SK-N-SH (cell line): Measurements from ENCODE around the gene PLOD3. TPM values are rescaled to one million over a fixed set of nuclear protein-coding genes. Genes with fewer than 3 reads are reported as not detected.

Experiments used
- CTCF ChIA-PET: fragments of 300-600, 350-600 bp; formaldehyde crosslinking; extraction: SDS; loops from one replicate; lab custom pipeline; 2021; lab: Yijun Ruan, JAX
- POLR2A ChIA-PET: fragments of 350-600 bp; sonication (Branson Sonifier 250); formaldehyde crosslinking; extraction: SDS; loops from one replicate; lab custom pipeline; 2020; ENCODE audit warnings: antibody characterized with exemption, inconsistent platforms; lab: Yijun Ruan, JAX
- DNase-seq: peaks from one replicate; pipeline ENCODE4 v3.0.0; 2012
- H2AFZ ChIP-seq: fragments of 200-600 bp; sonication (generic); 2 replicates; pipeline ENCODE4 v1.8.1; 2016; ENCODE audit warnings: antibody characterized with exemption, mild to moderate bottlenecking, low read depth
- H3F3A ChIP-seq: fragments of 200-600 bp; sonication (generic); replicated peaks from 2 replicates; pipeline ENCODE3; 2016; ENCODE audit warnings: antibody characterized with exemption, mild to moderate bottlenecking; ENCODE audit not compliant: insufficient read depth
- H3K27ac ChIP-seq, 2 experiments: fragments of 200-500 bp in 1 of 2; fragments of 200-600 bp in 1 of 2; sonication (Bioruptor generic) in 1 of 2; sonication (generic), shearing (Covaris generic) in 1 of 2; 2 replicates each; pipeline versions ENCODE4 v1.5.1 to v1.6.1; 2014 to 2016; ENCODE audit warnings: low read depth in 2 of 2, inconsistent platforms in 1 of 2, low read length in 1 of 2, mild to moderate bottlenecking in 1 of 2, mixed read lengths in 1 of 2
- H3K27me3 ChIP-seq: fragments of 200-600 bp; sonication (generic), shearing (Covaris generic); 2 replicates; pipeline ENCODE4 v1.6.1; 2016; ENCODE audit warnings: mixed run types; ENCODE audit not compliant: insufficient read depth
- H3K36me3 ChIP-seq, 2 experiments: fragments of 200-500 bp in 1 of 2; fragments of 200-600 bp in 1 of 2; sonication (Bioruptor generic) in 1 of 2; sonication (generic) in 1 of 2; replicated peaks in 1 of 2; 2 replicates each; pipeline versions ENCODE3 to v1.5.1; 2014 to 2016; ENCODE audit warnings: low read length in 1 of 2, mild to moderate bottlenecking in 1 of 2; ENCODE audit not compliant: insufficient read depth in 2 of 2, control insufficient read depth in 1 of 2
- H3K4me1 ChIP-seq, 2 experiments: fragments of 200-500 bp in 1 of 2; fragments of 200-600 bp in 1 of 2; sonication (Bioruptor generic) in 1 of 2; sonication (generic), shearing (Covaris generic) in 1 of 2; 2 replicates each; pipeline versions ENCODE4 v1.5.1 to v1.6.1; 2014 to 2016; ENCODE audit warnings: low read depth in 1 of 2, low read length in 1 of 2, mixed run types in 1 of 2; ENCODE audit not compliant: insufficient read depth in 2 of 2, control insufficient read depth in 1 of 2
- H3K4me2 ChIP-seq: fragments of 200-600 bp; sonication (generic), shearing (Covaris generic); 2 replicates; pipeline ENCODE4 v1.6.1; 2017; ENCODE audit warnings: mixed run types
- H3K4me3 ChIP-seq, 2 experiments: fragments of 200-500 bp in 1 of 2; fragments of 200-600 bp in 1 of 2; sonication (Bioruptor generic) in 1 of 2; sonication (generic), shearing (Covaris generic) in 1 of 2; 2 replicates each; pipeline versions ENCODE4 v1.5.1 to v1.8.1; 2014 to 2016; ENCODE audit warnings: low read depth in 2 of 2, inconsistent platforms in 1 of 2, low read length in 1 of 2, mild to moderate bottlenecking in 1 of 2, mixed read lengths in 1 of 2, moderate library complexity in 1 of 2
- H3K79me2 ChIP-seq: fragments of 200-600 bp; sonication (generic); 2 replicates; pipeline ENCODE4 v1.8.1; 2017; ENCODE audit warnings: mild to moderate bottlenecking; ENCODE audit not compliant: insufficient read depth
- H3K9ac ChIP-seq: fragments of 200-600 bp; sonication (generic); 2 replicates; pipeline ENCODE4 v1.6.1; 2017; ENCODE audit warnings: mixed run types
- H3K9me2 ChIP-seq: fragments of 200-600 bp; sonication (generic); 2 replicates; pipeline ENCODE4 v1.6.1; 2017; ENCODE audit warnings: mixed run types
- H3K9me3 ChIP-seq: fragments of 200-600 bp; sonication (generic); 2 replicates; pipeline ENCODE4 v1.6.1; 2017; ENCODE audit warnings: mixed run types, mild to moderate bottlenecking, moderate library complexity
- H4K20me1 ChIP-seq: fragments of 200-600 bp; sonication (generic); 2 replicates; pipeline ENCODE4 v1.6.1; 2017; ENCODE audit warnings: mild to moderate bottlenecking, mixed run types; ENCODE audit not compliant: insufficient read depth
- EZH2phosphoT487 ChIP-seq: fragments of 200-600 bp; sonication (generic); IDR thresholded peaks from 2 replicates; pipeline ENCODE4 v1.6.1; 2017; ENCODE audit warnings: low read depth, mixed run types, mild to moderate bottlenecking, antibody characterized with exemption, moderate library complexity, borderline replicate concordance
- FOXJ3 ChIP-seq: sonication (generic); formaldehyde crosslinking; IDR thresholded peaks from 2 replicates; pipeline ENCODE4 v1.5.1; 2020; ENCODE audit warnings: mild to moderate bottlenecking, missing genetic modification reagents
- IRF3 ChIP-seq: fragments of 150-350 bp; IDR thresholded peaks from 2 replicates; pipeline ENCODE4 v1.6.1; 2016; ENCODE audit warnings: mild to moderate bottlenecking, low read depth, low read length
- MXI1 ChIP-seq: IDR thresholded peaks from 2 replicates; pipeline ENCODE4 v1.6.1; 2012; ENCODE audit warnings: mild to moderate bottlenecking, low read depth, low read length, improper control_type of control experiment
- POLR2AphosphoS5 ChIP-seq: IDR thresholded peaks from 2 replicates; pipeline ENCODE4 v1.6.1; 2012; ENCODE audit warnings: low read depth, low read length
- RCOR1 ChIP-seq: fragments of 150-350 bp; IDR thresholded peaks from 2 replicates; pipeline ENCODE4 v1.6.1; 2017; ENCODE audit warnings: antibody characterized with exemption, low read length
- SMC3 ChIP-seq: IDR thresholded peaks from 2 replicates; pipeline ENCODE4 v1.6.1; 2012; ENCODE audit warnings: low read depth, low read length, improper control_type of control experiment
- WGBS: methylation state at CpG from one replicate; pipeline ENCODE4 v1.1.6; 2017; ENCODE audit warnings: low lambda C conversion rate; 5-methylcytosine and 5-hydroxymethylcytosine counted together
- polyA plus RNA-seq, 3 experiments: library from polyadenylated mRNA; depleted of rRNA; stranded (reverse); fragments of >200 nt; gene quantifications; 2 replicates each; pipeline ENCODE4 v1.2.3, GENCODE V29; 2012
- TF ChIP-seq, protein P1 (sequence below): fragments of 150-350 bp; IDR thresholded peaks from 2 replicates; pipeline ENCODE4 v1.6.1; 2017; ENCODE audit warnings: antibody characterized with exemption, low read length, low read depth, borderline replicate concordance
- TF ChIP-seq, protein P2 (sequence below): IDR thresholded peaks from 2 replicates; pipeline ENCODE4 v1.4.0; 2012; ENCODE audit warnings: low read depth, borderline replicate concordance
- TF ChIP-seq, protein P3 (sequence below): IDR thresholded peaks from 2 replicates; pipeline ENCODE4 v1.4.0; 2012; ENCODE audit warnings: low read depth, borderline replicate concordance
- TF ChIP-seq, protein P4 (sequence below): IDR thresholded peaks from 2 replicates; pipeline ENCODE4 v1.6.1; 2012; ENCODE audit warnings: mild to moderate bottlenecking, low read depth, low read length, moderate library complexity

Gene PLOD3
- polyA plus RNA-seq, 1 of the 3 experiments (the other 2 are of a cell fraction): 276 TPM

DNA sequence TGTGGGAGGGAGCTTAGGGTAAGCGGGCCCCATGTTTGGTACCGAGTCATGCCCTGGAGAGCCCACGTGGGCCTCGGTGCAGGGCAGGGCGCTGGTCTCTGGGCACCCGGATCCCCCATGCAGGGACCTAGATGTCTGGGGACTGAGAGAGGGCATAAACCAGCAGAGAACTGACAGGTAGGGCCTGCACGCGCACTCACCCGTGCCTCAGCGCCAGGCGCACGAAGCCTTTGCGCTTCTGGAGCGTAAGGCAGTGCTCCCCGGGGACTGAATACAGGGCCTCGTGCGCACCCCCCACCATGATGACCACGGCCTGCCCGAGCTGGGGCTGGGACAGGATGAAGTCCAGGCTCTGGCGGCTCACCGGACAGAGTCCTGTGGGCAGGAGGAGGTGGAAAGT is 19.4 kb downstream of the PLOD3 start:
- no peak overlapping the region for H3K27ac ChIP-seq
- no peaks in the 10 kb centered on the region for H3K36me3 ChIP-seq
- CTCF ChIA-PET: interaction anchor here (1.5 to 1.8 kb wide), 2 partner anchors 20 to 54 kb away, joined by 3 to 13 read pairs; partner anchors contain the start of gene ZNHIT1
- no peaks in the 10 kb centered on the region for H3K9me3 ChIP-seq
- 88% methylated on average over 21 of the region's 21 CpGs for WGBS
- no peak overlapping the region for H3K4me3 ChIP-seq
- no peaks in the 10 kb centered on the region for H3F3A ChIP-seq
- no peak overlapping the region for H2AFZ ChIP-seq
- H3K27me3 ChIP-seq: no peaks in the 10 kb centered on the region; the same call in 1 of the 2 replicates
- no peak overlapping the region for H3K9ac ChIP-seq
- peak; percentile 40 for DNase-seq
- H3K4me1 ChIP-seq: no peaks in the 10 kb centered on the region
- POLR2A ChIA-PET: interaction anchor here (0.6 kb wide), 1 partner anchor 44 kb away, joined by 5 read pairs; no protein-coding TSS in a partner anchor
- TF ChIP-seq, protein P1, sequence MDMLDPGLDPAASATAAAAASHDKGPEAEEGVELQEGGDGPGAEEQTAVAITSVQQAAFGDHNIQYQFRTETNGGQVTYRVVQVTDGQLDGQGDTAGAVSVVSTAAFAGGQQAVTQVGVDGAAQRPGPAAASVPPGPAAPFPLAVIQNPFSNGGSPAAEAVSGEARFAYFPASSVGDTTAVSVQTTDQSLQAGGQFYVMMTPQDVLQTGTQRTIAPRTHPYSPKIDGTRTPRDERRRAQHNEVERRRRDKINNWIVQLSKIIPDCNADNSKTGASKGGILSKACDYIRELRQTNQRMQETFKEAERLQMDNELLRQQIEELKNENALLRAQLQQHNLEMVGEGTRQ: no peak
- no peak for TF ChIP-seq EZH2phosphoT487
- TF ChIP-seq SMC3: no peak
- TF ChIP-seq, protein P2, sequence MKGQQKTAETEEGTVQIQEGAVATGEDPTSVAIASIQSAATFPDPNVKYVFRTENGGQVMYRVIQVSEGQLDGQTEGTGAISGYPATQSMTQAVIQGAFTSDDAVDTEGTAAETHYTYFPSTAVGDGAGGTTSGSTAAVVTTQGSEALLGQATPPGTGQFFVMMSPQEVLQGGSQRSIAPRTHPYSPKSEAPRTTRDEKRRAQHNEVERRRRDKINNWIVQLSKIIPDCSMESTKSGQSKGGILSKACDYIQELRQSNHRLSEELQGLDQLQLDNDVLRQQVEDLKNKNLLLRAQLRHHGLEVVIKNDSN: no peak
- TF ChIP-seq, protein P3, sequence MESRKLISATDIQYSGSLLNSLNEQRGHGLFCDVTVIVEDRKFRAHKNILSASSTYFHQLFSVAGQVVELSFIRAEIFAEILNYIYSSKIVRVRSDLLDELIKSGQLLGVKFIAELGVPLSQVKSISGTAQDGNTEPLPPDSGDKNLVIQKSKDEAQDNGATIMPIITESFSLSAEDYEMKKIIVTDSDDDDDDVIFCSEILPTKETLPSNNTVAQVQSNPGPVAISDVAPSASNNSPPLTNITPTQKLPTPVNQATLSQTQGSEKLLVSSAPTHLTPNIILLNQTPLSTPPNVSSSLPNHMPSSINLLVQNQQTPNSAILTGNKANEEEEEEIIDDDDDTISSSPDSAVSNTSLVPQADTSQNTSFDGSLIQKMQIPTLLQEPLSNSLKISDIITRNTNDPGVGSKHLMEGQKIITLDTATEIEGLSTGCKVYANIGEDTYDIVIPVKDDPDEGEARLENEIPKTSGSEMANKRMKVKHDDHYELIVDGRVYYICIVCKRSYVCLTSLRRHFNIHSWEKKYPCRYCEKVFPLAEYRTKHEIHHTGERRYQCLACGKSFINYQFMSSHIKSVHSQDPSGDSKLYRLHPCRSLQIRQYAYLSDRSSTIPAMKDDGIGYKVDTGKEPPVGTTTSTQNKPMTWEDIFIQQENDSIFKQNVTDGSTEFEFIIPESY: no peak
- TF ChIP-seq IRF3: no peak
- TF ChIP-seq MXI1: no peak
- TF ChIP-seq POLR2AphosphoS5: no peak
- no peak for TF ChIP-seq FOXJ3 (CRISPR knock-in tag)
- TF ChIP-seq, protein P4, sequence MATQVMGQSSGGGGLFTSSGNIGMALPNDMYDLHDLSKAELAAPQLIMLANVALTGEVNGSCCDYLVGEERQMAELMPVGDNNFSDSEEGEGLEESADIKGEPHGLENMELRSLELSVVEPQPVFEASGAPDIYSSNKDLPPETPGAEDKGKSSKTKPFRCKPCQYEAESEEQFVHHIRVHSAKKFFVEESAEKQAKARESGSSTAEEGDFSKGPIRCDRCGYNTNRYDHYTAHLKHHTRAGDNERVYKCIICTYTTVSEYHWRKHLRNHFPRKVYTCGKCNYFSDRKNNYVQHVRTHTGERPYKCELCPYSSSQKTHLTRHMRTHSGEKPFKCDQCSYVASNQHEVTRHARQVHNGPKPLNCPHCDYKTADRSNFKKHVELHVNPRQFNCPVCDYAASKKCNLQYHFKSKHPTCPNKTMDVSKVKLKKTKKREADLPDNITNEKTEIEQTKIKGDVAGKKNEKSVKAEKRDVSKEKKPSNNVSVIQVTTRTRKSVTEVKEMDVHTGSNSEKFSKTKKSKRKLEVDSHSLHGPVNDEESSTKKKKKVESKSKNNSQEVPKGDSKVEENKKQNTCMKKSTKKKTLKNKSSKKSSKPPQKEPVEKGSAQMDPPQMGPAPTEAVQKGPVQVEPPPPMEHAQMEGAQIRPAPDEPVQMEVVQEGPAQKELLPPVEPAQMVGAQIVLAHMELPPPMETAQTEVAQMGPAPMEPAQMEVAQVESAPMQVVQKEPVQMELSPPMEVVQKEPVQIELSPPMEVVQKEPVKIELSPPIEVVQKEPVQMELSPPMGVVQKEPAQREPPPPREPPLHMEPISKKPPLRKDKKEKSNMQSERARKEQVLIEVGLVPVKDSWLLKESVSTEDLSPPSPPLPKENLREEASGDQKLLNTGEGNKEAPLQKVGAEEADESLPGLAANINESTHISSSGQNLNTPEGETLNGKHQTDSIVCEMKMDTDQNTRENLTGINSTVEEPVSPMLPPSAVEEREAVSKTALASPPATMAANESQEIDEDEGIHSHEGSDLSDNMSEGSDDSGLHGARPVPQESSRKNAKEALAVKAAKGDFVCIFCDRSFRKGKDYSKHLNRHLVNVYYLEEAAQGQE: no peak
- TF ChIP-seq RCOR1: no peak
- TF ChIP-seq, all 33 proteins: peak for 0
- Histone ChIP-seq H3K9me2 (no peaks in the 10 kb centered on the region), H4K20me1 (no peaks in the 10 kb centered on the region), H3K4me2 (no peak overlapping the region), H3K79me2 (no peaks in the 10 kb centered on the region)
